GM23248 (cell line): Measurements from ENCODE around the gene NHSL1.

Source experiments
- EZH2 ChIP-seq: fragments of 200-600 bp; sonication (generic); IDR thresholded peaks from 2 replicates; pipeline ENCODE4 v1.6.1; 2018; ENCODE audit warnings: antibody characterized with exemption, mild to moderate bottlenecking; ENCODE audit not compliant: insufficient read depth, poor library complexity, severe bottlenecking
- EZH2phosphoT487 ChIP-seq: fragments of 200-600 bp; sonication (generic); IDR thresholded peaks from 2 replicates; pipeline ENCODE4 v1.6.1; 2018; ENCODE audit warnings: antibody characterized with exemption, moderate library complexity, mild to moderate bottlenecking, low read depth; ENCODE audit not compliant: insufficient read depth

- TF ChIP-seq EZH2phosphoT487 (no peak), EZH2 (no peak)
Measured at GRCh38 chr6:138512609-138513008, 13.3 kb upstream of the NHSL1 start.
